Large intestine (tissue), 3 donors: ENCODE measurements around the gene ZFP36. TPM values are rescaled to one million over a fixed set of nuclear protein-coding genes. Genes with fewer than 3 reads are reported as not detected.
A peak's percentile ranks its signal among the peaks of the same experiment; 100 is the strongest.

ENCODE experiments used
- DNase-seq, 2 donors: peaks; one replicate each; pipeline versions ENCODE4 v3.0.0 to v3.0.0-alpha.2; 2013
- H3K27ac ChIP-seq: one replicate; pipeline ENCODE4 v1.5.1; 2013; ENCODE audit warnings: low read length
- H3K27me3 ChIP-seq: 2 replicates; pipeline ENCODE4 v1.6.1; 2013; ENCODE audit warnings: low read length; ENCODE audit not compliant: control insufficient read depth, insufficient read depth
- H3K36me3 ChIP-seq: 2 replicates; pipeline ENCODE4 v1.6.1; 2013; ENCODE audit warnings: low read length; ENCODE audit not compliant: control insufficient read depth, insufficient read depth
- H3K4me1 ChIP-seq: one replicate; pipeline ENCODE4 v1.6.1; 2013; ENCODE audit warnings: low read length; ENCODE audit not compliant: control insufficient read depth, insufficient read depth
- H3K4me3 ChIP-seq: one replicate; pipeline ENCODE4 v1.5.1; 2013; ENCODE audit warnings: low read length
- H3K9me3 ChIP-seq: one replicate; pipeline ENCODE4 v1.6.1; 2013; ENCODE audit warnings: mild to moderate bottlenecking, low read depth, low read length, moderate library complexity; ENCODE audit not compliant: control insufficient read depth
- WGBS: methylation state at CpG from one replicate; pipeline ENCODE4 v1.1.5; 2013; ENCODE audit warnings: low lambda C conversion rate; ENCODE audit not compliant: insufficient coverage; 5-methylcytosine and 5-hydroxymethylcytosine counted together
- polyA plus RNA-seq: library from polyadenylated mRNA; unstranded; fragments of 120-200 nt; gene quantifications from one replicate; pipeline ENCODE4 v1.2.1, GENCODE V29; 2013

The ZFP36 gene
- polyA plus RNA-seq, 1 donor = 419 TPM

GRCh38 chr19:39399668-39400050, 7.0 kb upstream of the ZFP36 start:
- no CpG with 5 or more reads among the region's 4 CpGs for WGBS
- Histone ChIP-seq H3K9me3 (peaks cover 4% of the 10 kb centered on the region), H3K4me3 (no peak overlapping the region), H3K27me3 (no peaks in the 10 kb centered on the region), H3K36me3 (peaks cover 14% of the 10 kb centered on the region), H3K4me1 (peaks cover 64% of the 10 kb centered on the region), H3K27ac (peak overlapping the region; percentile 96)
- DNase-seq = no peak

- no peak overlapping the region for H3K4me3 ChIP-seq
- peaks cover 65% of the 10 kb centered on the region for H3K4me1 ChIP-seq
- peak overlapping the region; percentile 96 for H3K27ac ChIP-seq
- H3K27me3 ChIP-seq = no peaks in the 10 kb centered on the region
- peaks cover 4% of the 10 kb centered on the region for H3K9me3 ChIP-seq
- WGBS = no CpG with 5 or more reads among the region's 4 CpGs
- DNase-seq = no peak
- H3K36me3 ChIP-seq = peaks cover 11% of the 10 kb centered on the region
Observed at GRCh38 chr19:39400061-39400460, 6.6 kb upstream of the ZFP36 start.

GRCh38 chr19:39401070-39401548, 5.5 kb upstream of the ZFP36 start:
- no peak overlapping the region for H3K4me3 ChIP-seq
- WGBS = no CpG with 5 or more reads among the region's 4 CpGs
- no peaks in the 10 kb centered on the region for H3K27me3 ChIP-seq
- peaks cover 4% of the 10 kb centered on the region for H3K9me3 ChIP-seq
- H3K4me1 ChIP-seq = peaks cover 74% of the 10 kb centered on the region
- peaks cover 7% of the 10 kb centered on the region for H3K36me3 ChIP-seq
- no peak for DNase-seq
- peak overlapping the region; percentile 96 for H3K27ac ChIP-seq

- Histone ChIP-seq H3K27ac (peak overlapping the region; percentile 96), H3K9me3 (peaks cover 4% of the 10 kb centered on the region), H3K27me3 (no peaks in the 10 kb centered on the region), H3K4me1 (peaks cover 74% of the 10 kb centered on the region), H3K4me3 (peak overlapping the region; percentile 9), H3K36me3 (peaks cover 7% of the 10 kb centered on the region)
- DNase-seq = peak; percentile 99
- WGBS = no CpG with 5 or more reads among the region's 25 CpGs
Observed at GRCh38 chr19:39401549-39402345, 4.9 kb upstream of the ZFP36 start.

- H3K4me1 ChIP-seq = peaks cover 71% of the 10 kb centered on the region
- peak overlapping the region; percentile 30 for H3K4me3 ChIP-seq
- H3K36me3 ChIP-seq = peaks cover 1% of the 10 kb centered on the region
- DNase-seq = peak; percentile 93 to 97
- peaks cover 4% of the 10 kb centered on the region for H3K9me3 ChIP-seq
- H3K27me3 ChIP-seq = no peaks in the 10 kb centered on the region
- H3K27ac ChIP-seq = peak overlapping the region; percentile 96
- no CpG with 5 or more reads among the region's 59 CpGs for WGBS
Observed at GRCh38 chr19:39402346-39403300, 4.0 kb upstream of the ZFP36 start.

- Histone ChIP-seq H3K4me3 (peak overlapping the region; percentile 30), H3K27ac (peak overlapping the region; percentile 96), H3K9me3 (peaks cover 4% of the 10 kb centered on the region), H3K4me1 (peaks cover 62% of the 10 kb centered on the region), H3K36me3 (peaks cover 11% of the 10 kb centered on the region), H3K27me3 (no peaks in the 10 kb centered on the region)
- peak; percentile 97 to 98 for DNase-seq
- no CpG with 5 or more reads among the region's 43 CpGs for WGBS
Observed at GRCh38 chr19:39403331-39404312, 3.0 kb upstream of the ZFP36 start.

GRCh38 chr19:39405261-39405957, 1.2 kb upstream of the ZFP36 start:
- Histone ChIP-seq H3K27ac (peak overlapping the region; percentile 98), H3K36me3 (peaks cover 15% of the 10 kb centered on the region), H3K27me3 (no peaks in the 10 kb centered on the region), H3K4me3 (peak overlapping the region; percentile 78), H3K9me3 (no peaks in the 10 kb centered on the region), H3K4me1 (peaks cover 49% of the 10 kb centered on the region)
- 100% methylated on average over 1 of the region's 17 CpGs for WGBS
- no peak for DNase-seq

- H3K27me3 ChIP-seq = no peaks in the 10 kb centered on the region
- H3K36me3 ChIP-seq = peaks cover 15% of the 10 kb centered on the region
- peaks cover 49% of the 10 kb centered on the region for H3K4me1 ChIP-seq
- peak in 1 of 2 donors; percentile 82 for DNase-seq
- peak overlapping the region; percentile 78 for H3K4me3 ChIP-seq
- 10% methylated on average over 2 of the region's 22 CpGs for WGBS
- H3K27ac ChIP-seq = peak overlapping the region; percentile 98
- no peaks in the 10 kb centered on the region for H3K9me3 ChIP-seq
Observed at GRCh38 chr19:39405958-39406655, 540 bp upstream of the ZFP36 start.

- no peaks in the 10 kb centered on the region for H3K9me3 ChIP-seq
- H3K27ac ChIP-seq = peak overlapping the region; percentile 98
- no peak for DNase-seq
- H3K4me1 ChIP-seq = peaks cover 44% of the 10 kb centered on the region
- H3K36me3 ChIP-seq = peaks cover 15% of the 10 kb centered on the region
- no CpG with 5 or more reads among the region's 14 CpGs for WGBS
- no peaks in the 10 kb centered on the region for H3K27me3 ChIP-seq
- peak overlapping the region; percentile 78 for H3K4me3 ChIP-seq
Observed at GRCh38 chr19:39407410-39407659, 688 bp downstream of the ZFP36 start.
